Heart left ventricle (tissue), 16 donors: Measurements from ENCODE around the gene MINDY4. TPM values are rescaled to one million over a fixed set of nuclear protein-coding genes. Genes with fewer than 3 reads are reported as not detected.
A peak's percentile ranks its signal among the peaks of the same experiment; 100 is the strongest.

Source experiments
- ATAC-seq, 4 donors: fragments of 200-7000 bp; cut with Tn5 transposase; one replicate each; pipeline ENCODE4 v1.9.1; 2020 to 2022; ENCODE audit warnings: moderate library complexity in 4 of 4, mild to moderate bottlenecking in 3 of 4, moderate number of reproducible peaks in 1 of 4
- DNase-seq, 5 donors: peaks; one replicate each; pipeline ENCODE4 v3.0.0-alpha.2; 2020
- H3K27ac ChIP-seq, 12 donors: fragments of 200-600 bp; sonication (generic) in 4 of 12; one replicate each; pipeline versions ENCODE4 v1.5.0 to v1.8.0; 2016 to 2022; ENCODE audit warnings: mild to moderate bottlenecking in 2 of 12
- H3K27me3 ChIP-seq, 9 donors: fragments of 200-600 bp; sonication (generic) in 2 of 9; one replicate each; pipeline versions ENCODE4 v1.5.1 to v1.8.0; 2016 to 2022; ENCODE audit warnings: mild to moderate bottlenecking in 3 of 9
- H3K36me3 ChIP-seq, 9 donors: fragments of 200-600 bp; sonication (generic) in 2 of 9; one replicate each; pipeline versions ENCODE4 v1.5.0 to v1.8.0; 2018 to 2022; ENCODE audit warnings: mild to moderate bottlenecking in 2 of 9
- H3K4me1 ChIP-seq, 12 donors: fragments of 200-600 bp; sonication (generic) in 4 of 12; one replicate each; pipeline versions ENCODE4 v1.5.0 to v1.8.0; 2016 to 2022; ENCODE audit warnings: mild to moderate bottlenecking in 3 of 12
- H3K4me3 ChIP-seq, 12 donors: fragments of 200-600 bp; sonication (generic) in 4 of 12; one replicate each; pipeline versions ENCODE4 v1.5.0 to v1.8.0; 2017 to 2022; ENCODE audit warnings: mild to moderate bottlenecking in 9 of 12, moderate library complexity in 4 of 12
- H3K9me3 ChIP-seq, 12 donors: fragments of 200-600 bp; sonication (generic) in 4 of 12; one replicate each; pipeline versions ENCODE4 v1.5.0 to v1.8.0; 2016 to 2022; ENCODE audit warnings: mild to moderate bottlenecking in 1 of 12
- CTCF ChIP-seq, 12 donors: fragments of 200-600 bp; sonication (generic) in 4 of 12; IDR thresholded peaks; one replicate each; pipeline versions ENCODE4 v1.5.0 to v1.8.0; 2018 to 2022; ENCODE audit warnings: antibody characterized with exemption in 12 of 12, mild to moderate bottlenecking in 5 of 12
- POLR2A ChIP-seq, 2 donors: fragments of 450-650 bp; IDR thresholded peaks; one replicate each; pipeline ENCODE4 v1.6.1; 2017; ENCODE audit warnings: antibody characterized with exemption in 2 of 2, mild to moderate bottlenecking in 2 of 2, moderate library complexity in 2 of 2
- WGBS, 4 donors: extraction: QIAGEN DNeasy Blood & Tissue Kit in 2 of 4; methylation state at CpG; one replicate each; pipeline versions ENCODE4 v1.1.5 to v1.1.7; 2013 to 2018; 5-methylcytosine and 5-hydroxymethylcytosine counted together
- intact Hi-C, 10 donors: fragments of 100-400 bp; cut with DNase I; formaldehyde crosslinking; loops; one replicate each; pipeline versions ENCODE4 v1.11.1 to v1.14.2; 2022
- polyA plus RNA-seq, 2 donors: library from polyadenylated mRNA; stranded (reverse); fragments of 200-250 nt; gene quantifications; one replicate each; pipeline ENCODE4 v1.2.3, GENCODE V29; 2013
- total RNA-seq, 9 donors: library from RNA; depleted of rRNA in 2 of 9; stranded (reverse); fragments of >200 nt in 2 of 9; fragmentation: NEBNext Ultra II Directional in 3 of 9; extraction: Animal tissue kit (Norgen Biotek cat#: 25700) in 3 of 9; gene quantifications; one replicate each; pipeline versions ENCODE4 v1.1.0 to v1.2.4, GENCODE V29; 2016 to 2023
- donor health status: ischemic (EF 13 %, LVEDD 7.1; RV severe dilation, severe dysfunction).
- donor health status: healthy with polysubstance abuse.
- donor health status: DM: no; HTN: yes; CAD: no.
- donor health status: DM: no; HTN: no; CAD: no.
- donor health status: ischemic (EF 25% LVEDD 6.9; RV normal size, moderate dysfunction).
- donor health status: ischemic (EF 25% LVEDD 5.7; RV mildly dilated, moderate dysfunction).
- donor health status: healthy.
- donor health status: DM: yes; HTN: yes; CAD: no.
- donor health status: ischemic (EF 35%, LVEDD 5.7; RV mildly dilated, moderate dysfunction).
- donor health status: nonischemic (EF 11% LVEDD 7.7; RV severe dilation, severe dysfunction).
- donor health status: DM: yes; HTN: yes; CAD: no.
- donor health status: PGD.
- donor health status: ischemic (EF 29% LVEDD 5.4; RV normal size, mild dysfunction).
- donor health status: nonischemic (EF 23%, LVEDD 6.1; RV moderate dilation, normal function).

The MINDY4 gene
- total and polyA plus RNA-seq, 11 donors: 1.3 to 6.0 (median 2.9) TPM

GRCh38 chr7:30877993-30878392 is 106.8 kb downstream of the MINDY4 start:
- intact Hi-C loops: no loop called here
- 68 to 98% (median 93%) methylated on average over 5 of the region's 5 CpGs for WGBS, 4 donors
- no peak for ATAC-seq
- H3K27me3 ChIP-seq: no peaks in the 10 kb centered on the region
- H3K4me3 ChIP-seq: no peak overlapping the region
- peaks cover 0 to 18% (median 9%) of the 10 kb centered on the region in 12 donors for H3K4me1 ChIP-seq
- H3K36me3 ChIP-seq: peaks cover 0 to 22% (median 2%) of the 10 kb centered on the region in 9 donors
- DNase-seq: no peak
- peaks cover 0 to 10% (median 0%) of the 10 kb centered on the region in 12 donors for H3K9me3 ChIP-seq
- peak overlapping the region in 6 of 12 donors; percentile 47 to 73 (median 67) for H3K27ac ChIP-seq
- no peak for TF ChIP-seq CTCF (IDR thresholded peaks at IDR 0.05)
- TF ChIP-seq POLR2A (IDR thresholded peaks at IDR 0.05): no peak

GRCh38 chr7:30879139-30880124 is 108.2 kb downstream of the MINDY4 start:
- H3K9me3 ChIP-seq: peaks cover 0 to 7% (median 0%) of the 10 kb centered on the region in 12 donors
- intact Hi-C loops: no loop called here
- no peak for ATAC-seq
- no peaks in the 10 kb centered on the region for H3K27me3 ChIP-seq
- peaks cover 0 to 15% (median 6%) of the 10 kb centered on the region in 12 donors for H3K4me1 ChIP-seq
- TF ChIP-seq CTCF (IDR thresholded peaks at IDR 0.05) (no peak), POLR2A (IDR thresholded peaks at IDR 0.05) (no peak)
- 82 to 88% (median 83%) methylated on average over 14 of the region's 14 CpGs for WGBS, 4 donors
- H3K27ac ChIP-seq: peak overlapping the region in 1 of 12 donors; percentile 49
- peaks cover 0 to 19% (median 0%) of the 10 kb centered on the region in 9 donors for H3K36me3 ChIP-seq
- H3K4me3 ChIP-seq: no peak overlapping the region
- no peak for DNase-seq

- DNase-seq (no peak), ATAC-seq (no peak)
- 75 to 79% (median 76%) methylated on average over 12 of the region's 12 CpGs for WGBS, 4 donors
- H3K4me3 ChIP-seq: no peak overlapping the region
- TF ChIP-seq POLR2A (IDR thresholded peaks at IDR 0.05): no peak
- H3K9me3 ChIP-seq: no peaks in the 10 kb centered on the region
- H3K27ac ChIP-seq: peak overlapping the region in 1 of 12 donors; percentile 49
- peaks cover 0 to 15% (median 6%) of the 10 kb centered on the region in 12 donors for H3K4me1 ChIP-seq
- peaks cover 0 to 19% (median 0%) of the 10 kb centered on the region in 9 donors for H3K36me3 ChIP-seq
- no peaks in the 10 kb centered on the region for H3K27me3 ChIP-seq
- intact Hi-C loops: no loop called here
Observed at GRCh38 chr7:30880125-30880720, 109.0 kb downstream of the MINDY4 start.

GRCh38 chr7:30880941-30881340 is 109.7 kb downstream of the MINDY4 start:
- peak overlapping the region in 1 of 12 donors; percentile 49 for H3K27ac ChIP-seq
- ATAC-seq (no peak), DNase-seq (no peak)
- no peaks in the 10 kb centered on the region for H3K27me3 ChIP-seq
- peaks cover 0 to 15% (median 6%) of the 10 kb centered on the region in 12 donors for H3K4me1 ChIP-seq
- H3K4me3 ChIP-seq: no peak overlapping the region
- H3K36me3 ChIP-seq: peaks cover 0 to 12% (median 0%) of the 10 kb centered on the region in 9 donors
- intact Hi-C loops: no loop called here
- TF ChIP-seq CTCF (IDR thresholded peaks at IDR 0.05) (no peak), POLR2A (IDR thresholded peaks at IDR 0.05) (no peak)
- H3K9me3 ChIP-seq: no peaks in the 10 kb centered on the region
- WGBS, 4 donors: 95 to 100% (median 98%) methylated on average over 3 to 4 of the region's 4 CpGs
